Measurements from ENCODE around the gene NFIB.

NFIB gene

GRCh38 chr9:14212697-14213420 lies 101.1 kb downstream of the NFIB start:
- DNase-seq (ENCODE audit: low read depth) = no peak

GRCh38 chr9:14212077-14212476 lies 101.9 kb downstream of the NFIB start:
- DNase-seq (ENCODE audit: low read depth) = no peak

- no peak for DNase-seq (ENCODE audit: low read depth)
Observed at GRCh38 chr9:14211564-14211963, 102.4 kb downstream of the NFIB start.

- DNase-seq (ENCODE audit: low read depth) = no peak
Observed at GRCh38 chr9:14210428-14210827, 103.5 kb downstream of the NFIB start.

- no peak for DNase-seq (ENCODE audit: low read depth)
Observed at GRCh38 chr9:14209399-14210345, 104.3 kb downstream of the NFIB start.

GRCh38 chr9:14207352-14207995 lies 106.5 kb downstream of the NFIB start:
- DNase-seq (ENCODE audit: low read depth) = no peak

- DNase-seq (ENCODE audit: low read depth) = no peak
Observed at GRCh38 chr9:14205463-14205862, 108.5 kb downstream of the NFIB start.

GRCh38 chr9:14203356-14204056 lies 110.4 kb downstream of the NFIB start:
- no peak for DNase-seq (ENCODE audit: low read depth)

GRCh38 chr9:14198841-14199455 lies 115.0 kb downstream of the NFIB start:
- DNase-seq (ENCODE audit: low read depth) = no peak

- DNase-seq (ENCODE audit: low read depth) = no peak
Observed at GRCh38 chr9:14198047-14198840, 115.7 kb downstream of the NFIB start.

GRCh38 chr9:14197325-14197858 lies 116.5 kb downstream of the NFIB start:
- DNase-seq (ENCODE audit: low read depth) = no peak

- DNase-seq (ENCODE audit: low read depth) = no peak
Observed at GRCh38 chr9:14193328-14193990, 120.5 kb downstream of the NFIB start.

GRCh38 chr9:14192556-14192955 lies 121.4 kb downstream of the NFIB start:
- no peak for DNase-seq (ENCODE audit: low read depth)

GRCh38 chr9:14191512-14191911 lies 122.4 kb downstream of the NFIB start:
- no peak for DNase-seq (ENCODE audit: low read depth)

- no peak for DNase-seq (ENCODE audit: low read depth)
Observed at GRCh38 chr9:14190240-14190639, 123.7 kb downstream of the NFIB start.

GRCh38 chr9:14189578-14189977 lies 124.4 kb downstream of the NFIB start:
- no peak for DNase-seq (ENCODE audit: low read depth)

- no peak for DNase-seq (ENCODE audit: low read depth)
Observed at GRCh38 chr9:14189146-14189545, 124.8 kb downstream of the NFIB start.

- no peak for DNase-seq (ENCODE audit: low read depth)
Observed at GRCh38 chr9:14188538-14188937, 125.4 kb downstream of the NFIB start.

GRCh38 chr9:14188011-14188410 lies 125.9 kb downstream of the NFIB start:
- DNase-seq (ENCODE audit: low read depth) = no peak

GRCh38 chr9:14186096-14186495 lies 127.8 kb downstream of the NFIB start:
- no peak for DNase-seq (ENCODE audit: low read depth)
